Measurements from ENCODE around the gene CACNA1C.

The CACNA1C gene

GRCh38 chr12:2332236-2332635, 279.4 kb downstream of the CACNA1C start:
- FAIRE-seq = no peak

GRCh38 chr12:2332947-2333346, 280.2 kb downstream of the CACNA1C start:
- FAIRE-seq = no peak

DNA sequence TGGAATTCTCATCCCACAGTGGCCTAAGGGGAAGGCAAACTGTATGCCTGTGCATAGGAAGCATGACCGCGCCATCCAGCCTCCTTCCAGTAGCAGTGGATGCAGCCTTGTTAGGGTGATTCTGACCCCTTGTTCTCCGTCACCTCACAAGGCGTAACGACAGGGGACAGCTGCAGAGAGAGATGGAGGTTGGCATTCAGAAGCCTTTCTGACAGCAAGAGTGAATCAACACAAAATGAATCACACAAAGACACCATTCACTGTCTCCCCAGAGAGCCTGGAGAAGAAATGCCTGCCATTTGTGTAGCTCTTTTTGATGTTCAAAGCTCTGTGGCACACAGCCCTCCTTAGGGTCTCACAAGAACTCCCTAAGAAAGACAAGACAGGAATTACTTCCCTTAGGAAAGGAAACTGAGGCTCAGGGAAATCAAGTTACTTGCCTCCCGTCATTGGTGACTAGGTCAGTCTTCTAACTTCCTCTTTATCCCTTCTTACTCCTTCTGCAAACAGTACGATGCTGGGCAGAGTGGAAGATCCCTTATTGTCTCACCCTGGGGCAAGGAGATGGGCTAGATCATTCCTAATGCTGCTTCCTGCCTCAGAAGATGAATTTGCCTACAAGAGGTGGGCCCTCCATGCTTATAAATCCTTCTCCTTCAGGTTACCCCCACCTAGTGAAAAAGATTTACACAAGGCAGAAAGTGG, 280.9 kb downstream of the CACNA1C start:
- no peak for FAIRE-seq

DNA sequence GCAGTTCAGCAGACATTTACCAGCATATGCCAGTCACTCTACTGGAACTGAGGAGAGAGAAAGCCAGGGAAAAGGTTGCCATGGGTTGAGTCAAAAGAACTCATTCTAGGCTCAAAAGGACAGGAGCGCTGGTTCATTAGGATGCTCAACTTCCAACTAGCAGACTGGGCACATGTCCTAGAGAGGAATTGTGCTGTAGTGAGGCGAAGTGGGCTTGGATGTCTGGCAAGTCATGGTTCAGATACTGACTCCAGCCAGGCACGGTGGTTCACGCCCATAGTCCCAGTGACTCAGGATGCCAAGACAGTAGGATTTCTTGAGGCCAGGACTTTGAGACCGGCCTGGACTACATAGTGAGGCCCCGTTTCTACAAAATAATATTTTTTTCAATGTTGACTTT, 281.5 kb downstream of the CACNA1C start:
- FAIRE-seq = no peak

- FAIRE-seq = no peak
Measured at GRCh38 chr12:2334689-2335088, 281.9 kb downstream of the CACNA1C start.

DNA sequence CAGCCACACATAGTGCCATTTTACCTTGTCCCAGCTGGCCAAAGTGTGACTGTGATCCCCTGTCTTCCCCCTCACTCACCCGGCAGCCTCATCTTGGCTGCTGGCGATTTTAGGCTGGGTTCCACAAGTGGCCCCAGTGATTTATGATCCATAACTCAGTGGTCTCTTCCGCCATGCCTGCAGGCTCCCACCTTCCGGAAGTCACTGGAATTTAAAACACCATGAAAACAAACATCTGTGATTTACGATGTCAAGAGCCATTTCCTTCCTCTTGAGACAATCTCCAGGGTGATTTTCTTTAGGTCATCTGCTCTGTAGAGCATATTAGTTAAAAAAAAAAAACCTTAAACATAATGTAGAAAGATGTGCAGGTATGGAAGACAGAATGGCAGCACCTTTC, 282.3 kb downstream of the CACNA1C start:
- no peak for FAIRE-seq

DNA sequence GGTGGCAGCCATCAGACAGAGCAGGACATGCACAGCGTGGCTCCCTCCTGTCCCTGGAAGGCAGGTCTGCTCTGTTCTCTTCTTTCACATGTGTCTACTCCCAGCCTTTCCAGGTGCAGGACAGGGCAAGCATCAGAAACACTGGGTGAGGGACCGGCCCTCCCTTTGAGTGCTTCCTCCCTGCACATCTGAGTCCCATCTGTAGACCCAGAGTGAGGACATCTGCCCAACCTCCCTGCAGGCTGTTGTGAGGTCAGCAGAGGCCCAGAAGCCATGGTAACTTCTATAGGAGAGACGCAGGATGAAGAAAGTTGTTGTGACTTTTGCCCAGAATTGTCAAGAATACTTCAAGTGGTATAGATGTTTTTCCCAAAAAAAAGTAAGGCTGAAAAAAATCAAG, 282.7 kb downstream of the CACNA1C start:
- FAIRE-seq = no peak

GRCh38 chr12:2335916-2336315, 283.1 kb downstream of the CACNA1C start:
- FAIRE-seq = no peak

DNA sequence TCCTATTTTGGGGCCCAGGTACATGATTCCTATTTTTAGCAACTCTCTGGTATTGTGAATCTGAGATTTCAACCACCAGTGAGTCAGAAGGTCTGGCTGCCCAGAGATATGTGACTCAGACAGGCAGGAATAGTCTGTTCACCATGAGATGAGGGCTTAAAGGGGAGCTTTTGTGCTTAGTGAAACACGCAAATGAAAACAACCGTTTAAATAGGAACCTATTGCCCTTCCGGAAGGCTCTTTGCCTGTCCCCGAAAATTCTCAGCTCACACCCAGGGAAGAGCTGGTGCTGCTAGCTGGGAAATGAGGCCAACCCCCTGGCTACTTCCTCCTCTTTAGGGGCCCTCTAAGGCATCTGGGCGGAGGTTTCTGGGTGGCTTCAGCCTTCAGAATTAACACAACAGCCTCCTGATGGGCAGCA, 283.6 kb downstream of the CACNA1C start:
- FAIRE-seq = no peak

DNA sequence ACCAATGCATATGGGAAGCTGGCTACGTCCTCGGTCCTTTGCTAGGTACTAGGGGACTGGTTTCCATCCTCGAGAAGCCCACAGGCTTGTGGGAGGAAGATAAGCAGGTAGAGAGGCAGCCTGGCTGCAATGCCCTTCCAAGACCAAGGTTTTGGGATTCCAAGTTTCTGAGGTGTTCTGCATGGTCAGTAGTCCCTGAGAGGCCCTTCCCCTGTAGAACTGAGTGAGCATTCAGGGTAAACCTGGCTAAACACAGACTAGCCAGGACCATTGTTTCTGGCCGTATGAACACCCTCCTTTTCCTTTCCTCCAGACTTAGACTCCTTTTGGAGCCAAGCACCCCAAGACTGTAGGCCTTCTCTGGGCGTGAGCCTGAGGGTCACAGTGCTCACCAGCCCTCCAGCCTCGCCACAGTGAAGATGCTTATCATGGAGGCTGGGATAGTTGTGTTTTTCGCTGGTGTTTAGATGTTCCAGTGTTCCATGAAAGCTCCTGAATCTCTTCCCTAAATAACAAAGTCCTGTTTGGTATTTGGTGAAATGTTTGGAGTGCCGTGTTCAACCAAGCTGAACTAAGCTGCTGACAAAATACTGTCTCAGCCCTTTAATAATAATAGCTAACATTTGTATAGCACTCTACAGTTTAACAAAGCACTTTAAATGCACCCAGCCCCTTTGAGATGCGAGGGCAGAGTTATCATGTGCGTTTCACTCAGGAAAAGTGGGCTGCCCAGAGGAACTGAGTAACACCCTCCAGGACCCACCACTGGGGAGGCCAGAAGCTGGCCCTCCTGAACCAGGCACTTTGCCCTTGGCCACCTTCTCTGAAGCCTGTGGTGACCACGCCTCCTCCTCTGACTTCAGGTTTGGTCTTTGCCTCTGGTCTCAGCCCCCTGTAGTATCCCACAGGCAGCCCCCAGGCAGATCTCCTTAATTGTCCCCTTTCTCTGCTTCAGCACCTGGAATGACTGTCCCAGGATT, 284.5 kb downstream of the CACNA1C start:
- FAIRE-seq = no peak

GRCh38 chr12:2338381-2338780, 285.6 kb downstream of the CACNA1C start:
- FAIRE-seq = no peak

GRCh38 chr12:2338991-2339431, 286.2 kb downstream of the CACNA1C start:
- FAIRE-seq = no peak

DNA sequence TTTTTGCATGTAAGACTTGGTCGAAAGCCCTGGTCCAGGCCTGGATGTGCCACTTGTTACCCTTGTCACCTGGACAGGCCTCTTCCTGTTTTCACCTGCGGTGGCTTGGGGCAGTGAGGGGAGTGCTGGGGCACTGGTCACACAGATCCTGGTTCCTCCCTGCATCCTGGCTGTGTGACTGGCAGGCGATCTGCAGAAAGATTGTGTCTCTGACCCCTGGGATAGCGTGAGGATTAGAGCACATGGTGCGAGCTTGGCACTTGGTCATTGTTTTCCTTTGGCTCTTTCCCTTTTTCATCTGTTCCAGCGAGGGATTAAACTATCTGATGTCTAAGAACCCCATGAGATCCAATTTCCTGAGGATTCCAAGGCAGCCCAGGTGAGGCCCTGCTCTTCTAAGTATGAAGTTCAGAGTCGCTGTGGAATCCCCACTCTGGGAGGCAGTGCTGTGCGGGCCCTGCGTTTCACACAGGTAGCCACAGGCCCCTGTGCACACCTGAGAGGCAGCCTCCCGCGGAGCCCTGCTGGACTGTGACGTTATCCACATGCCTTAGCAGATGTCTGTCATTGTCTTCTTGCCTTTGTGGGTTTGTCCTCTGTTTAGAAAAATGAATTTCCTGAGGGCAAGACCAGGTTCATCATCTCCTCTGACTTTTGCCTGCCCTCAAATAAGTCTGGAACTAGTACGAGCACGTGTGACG, 288.4 kb downstream of the CACNA1C start:
- no peak for FAIRE-seq

GRCh38 chr12:2341871-2342270, 289.1 kb downstream of the CACNA1C start:
- no peak for FAIRE-seq

GRCh38 chr12:2343681-2344080, 290.9 kb downstream of the CACNA1C start:
- no peak for FAIRE-seq

- no peak for FAIRE-seq
Measured at GRCh38 chr12:2344476-2344875, 291.7 kb downstream of the CACNA1C start.

DNA sequence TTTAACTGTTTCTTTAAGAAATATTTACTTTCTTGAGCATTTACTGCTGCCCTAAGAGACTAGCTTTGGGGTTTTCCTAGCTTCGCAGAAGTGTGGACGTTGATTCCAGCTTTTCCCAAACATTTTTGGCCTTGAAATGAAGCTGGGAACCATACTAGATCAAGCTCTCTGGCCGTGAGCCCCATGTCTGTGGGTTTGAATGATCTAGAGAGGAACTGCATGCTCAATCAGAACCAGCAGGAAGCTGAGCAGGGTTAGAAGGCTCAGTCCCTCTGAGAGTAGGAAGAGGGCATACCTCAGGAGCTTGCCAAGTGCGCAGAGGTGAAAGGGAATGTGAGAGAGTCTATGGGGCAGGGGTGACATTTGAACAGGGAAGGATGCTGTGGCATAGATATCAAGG, 292.1 kb downstream of the CACNA1C start:
- no peak for FAIRE-seq

DNA sequence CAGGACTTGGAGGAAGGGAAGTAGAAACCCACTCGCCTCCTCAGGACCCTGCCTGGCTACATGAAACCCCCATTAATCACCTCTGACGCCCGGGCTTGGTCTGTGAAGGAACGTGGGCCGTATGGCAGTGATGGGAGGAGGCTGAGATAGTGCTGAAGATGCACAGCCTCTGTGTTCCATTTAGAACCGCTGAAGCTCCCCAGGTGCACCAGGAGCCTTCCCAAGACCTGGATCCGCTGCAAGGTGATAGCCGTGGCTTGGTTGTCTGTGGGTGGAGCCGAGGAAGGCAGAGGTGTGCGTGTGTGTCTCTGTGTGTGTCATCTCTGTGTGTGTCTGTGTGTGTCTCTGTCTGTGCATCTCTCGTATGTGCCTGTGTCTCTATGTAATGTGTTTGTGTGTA, 293.1 kb downstream of the CACNA1C start:
- no peak for FAIRE-seq

DNA sequence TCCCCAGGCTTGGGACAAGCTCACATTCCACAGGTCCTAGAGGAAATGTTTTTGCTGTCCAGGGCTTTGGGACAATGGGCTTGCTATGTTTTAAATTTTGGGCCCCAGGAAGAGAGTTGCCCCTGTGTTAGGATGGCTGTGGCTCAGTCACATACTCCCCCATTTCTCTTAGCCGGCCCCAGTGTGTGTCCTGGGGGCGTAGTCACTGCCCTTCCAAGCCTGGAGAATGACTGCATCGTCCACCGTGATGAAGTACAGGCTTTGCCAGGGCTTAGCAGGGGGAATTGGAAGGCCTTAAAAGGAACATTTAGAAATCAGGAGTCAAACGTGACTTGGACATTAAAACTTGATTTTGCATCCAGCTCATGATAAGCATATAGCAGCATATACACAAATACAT, 293.6 kb downstream of the CACNA1C start:
- FAIRE-seq = no peak

DNA sequence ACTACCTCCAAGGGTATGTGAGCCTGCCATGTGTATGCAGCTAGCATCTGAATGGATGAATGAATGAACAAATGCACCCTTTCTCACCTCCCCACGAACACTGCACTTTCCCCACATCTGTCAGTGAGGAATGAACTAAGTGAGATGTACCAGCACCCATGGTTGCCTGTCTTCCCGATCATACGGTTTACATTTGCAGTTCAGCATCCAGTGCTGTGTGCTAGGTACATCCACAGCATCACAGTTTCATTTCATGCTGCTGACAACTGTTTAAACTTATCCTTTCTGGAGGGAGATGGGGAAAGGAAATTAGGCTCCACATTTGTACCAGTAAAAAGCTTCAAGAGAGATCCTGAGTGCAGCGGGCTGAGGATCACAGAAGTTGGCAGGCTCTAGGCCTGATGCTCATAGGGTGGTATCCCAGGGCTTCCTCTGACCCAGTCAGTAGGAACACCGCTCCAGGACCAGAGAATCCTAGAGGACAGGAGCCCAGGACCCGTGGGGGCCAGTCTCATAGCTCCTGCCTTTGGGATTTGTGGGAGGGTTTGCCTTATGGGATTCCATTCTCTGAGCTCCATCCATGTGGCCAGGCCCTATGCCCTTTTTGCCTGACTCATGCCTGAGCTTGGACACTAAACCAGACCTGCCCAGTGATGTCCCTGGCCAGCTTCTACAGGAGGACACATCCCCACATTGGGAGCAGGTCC, 294.5 kb downstream of the CACNA1C start:
- no peak for FAIRE-seq

- FAIRE-seq = no peak
Measured at GRCh38 chr12:2347844-2348481, 295.2 kb downstream of the CACNA1C start.

DNA sequence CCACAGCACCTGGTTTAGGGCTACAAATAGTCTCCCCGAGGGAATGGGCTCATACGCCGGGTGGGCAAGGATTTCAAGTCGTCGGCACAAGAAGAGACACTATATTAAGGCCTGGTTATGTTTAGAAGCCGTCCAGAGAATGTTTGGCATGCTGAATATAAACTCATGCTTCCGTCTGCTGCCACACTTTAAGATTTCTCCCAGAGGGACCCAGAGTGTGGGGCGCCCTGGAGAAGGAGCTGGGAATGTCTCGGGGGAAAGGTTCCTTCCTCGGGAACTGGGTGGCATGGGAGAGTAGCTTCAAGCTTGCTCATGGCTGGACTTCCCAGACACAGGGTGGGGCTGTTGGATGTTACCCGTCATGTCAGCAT, 295.7 kb downstream of the CACNA1C start:
- no peak for FAIRE-seq
